HepG2 (cell line): Measurements from ENCODE around the gene TCAF1. TPM values are rescaled to one million over a fixed set of nuclear protein-coding genes. Genes with fewer than 3 reads are reported as not detected.
A peak's percentile ranks its signal among the peaks of the same experiment; 100 is the strongest.

ENCODE experiments used
- ATM ChIP-seq: fragments of 450-650 bp; IDR thresholded peaks from 2 replicates; pipeline ENCODE4 v1.7.1; 2017; ENCODE audit warnings: mild to moderate bottlenecking, borderline replicate concordance
- CBX5 ChIP-seq: sonication (generic); formaldehyde crosslinking; IDR thresholded peaks from 2 replicates; pipeline ENCODE4 v1.4.0; 2020; ENCODE audit warnings: missing genetic modification reagents, borderline replicate concordance
- DMAP1 ChIP-seq: IDR thresholded peaks from 2 replicates; pipeline ENCODE4 v1.6.1; 2016
- FOXC1 ChIP-seq: sonication (generic); formaldehyde crosslinking; IDR thresholded peaks from 2 replicates; pipeline ENCODE4 v1.8.0; 2022; ENCODE audit warnings: mild to moderate bottlenecking, missing genetic modification reagents, borderline replicate concordance
- HNRNPK ChIP-seq: fragments of 200-400 bp; formaldehyde crosslinking; IDR thresholded peaks from 2 replicates; pipeline ENCODE4 v1.6.1; 2018; ENCODE audit warnings: low read length, low read depth, moderate library complexity, mild to moderate bottlenecking; ENCODE audit not compliant: poor library complexity, severe bottlenecking
- HNRNPLL ChIP-seq: fragments of 200-400 bp; formaldehyde crosslinking; IDR thresholded peaks from 2 replicates; pipeline ENCODE4 v1.6.1; 2017; ENCODE audit warnings: mild to moderate bottlenecking, low read depth, low read length; ENCODE audit not compliant: poor library complexity, severe bottlenecking
- KDM5A ChIP-seq: fragments of 200-600 bp; sonication (generic); IDR thresholded peaks from 2 replicates; pipeline ENCODE4 v1.7.0; 2018; ENCODE audit warnings: antibody characterized with exemption, mild to moderate bottlenecking, low read length, borderline replicate concordance
- KLF9 ChIP-seq: IDR thresholded peaks from 2 replicates; pipeline ENCODE4 v1.6.1; 2016; ENCODE audit warnings: low read depth
- MAF1 ChIP-seq: sonication (generic); formaldehyde crosslinking; IDR thresholded peaks from 2 replicates; pipeline ENCODE4 v1.5.0; 2020; ENCODE audit warnings: missing genetic modification reagents, borderline replicate concordance
- MZF1 ChIP-seq: sonication (generic); formaldehyde crosslinking; IDR thresholded peaks from 2 replicates; pipeline ENCODE4 v1.8.1; 2023; ENCODE audit warnings: mild to moderate bottlenecking, missing genetic modification reagents, borderline replicate concordance
- NFIC ChIP-seq: IDR thresholded peaks from 2 replicates; pipeline ENCODE4 v1.6.1; 2012; ENCODE audit warnings: mild to moderate bottlenecking, low read length, inconsistent platforms
- PAWR ChIP-seq: sonication (generic); formaldehyde crosslinking; IDR thresholded peaks from 2 replicates; pipeline ENCODE4 v1.4.0; 2020; ENCODE audit warnings: missing genetic modification reagents, mild to moderate bottlenecking, borderline replicate concordance
- RARA ChIP-seq: IDR thresholded peaks from 2 replicates; pipeline ENCODE4 v1.6.1; 2016; ENCODE audit warnings: missing genetic modification reagents, missing compliant biosample characterization
- REPIN1 ChIP-seq: sonication (generic); formaldehyde crosslinking; IDR thresholded peaks from 2 replicates; pipeline ENCODE4 v1.8.0; 2022; ENCODE audit warnings: missing genetic modification reagents, low read depth, mild to moderate bottlenecking, borderline replicate concordance
- ZFP1 ChIP-seq: IDR thresholded peaks from 2 replicates; pipeline ENCODE4 v1.6.1; 2016
- ZNF143 ChIP-seq: sonication (generic); formaldehyde crosslinking; IDR thresholded peaks from 2 replicates; pipeline ENCODE4 v1.4.0; 2020; ENCODE audit warnings: missing genetic modification reagents
- ZNF232 ChIP-seq: sonication (generic); formaldehyde crosslinking; IDR thresholded peaks from 2 replicates; pipeline ENCODE4 v1.4.0; 2020; ENCODE audit warnings: missing genetic modification reagents, borderline replicate concordance
- ZNF282 ChIP-seq: fragments of 450-650 bp; IDR thresholded peaks from 2 replicates; pipeline ENCODE4 v1.6.1; 2018; ENCODE audit not compliant: partially characterized antibody
- ZNF563 ChIP-seq: sonication (generic); formaldehyde crosslinking; IDR thresholded peaks from 2 replicates; pipeline ENCODE4 v1.8.0; 2022; ENCODE audit warnings: mild to moderate bottlenecking, moderate library complexity, missing genetic modification reagents
- ZNF713 ChIP-seq: sonication (generic); formaldehyde crosslinking; IDR thresholded peaks from 2 replicates; pipeline ENCODE4 v1.4.0; 2020; ENCODE audit warnings: mild to moderate bottlenecking, missing genetic modification reagents
- ZNF724P ChIP-seq: sonication (generic); formaldehyde crosslinking; IDR thresholded peaks from 2 replicates; pipeline ENCODE4 v1.8.0; 2022; ENCODE audit warnings: missing genetic modification reagents, borderline replicate concordance
- polyA plus RNA-seq, 8 experiments: library from polyadenylated mRNA; depleted of rRNA in 3 of 8; stranded (reverse) in 7 of 8; unstranded in 1 of 8; fragments of >200 nt; fragmentation: Illumina TruSeq in 4 of 8; extraction: Trizol in 4 of 8; gene quantifications; 2 replicates each; pipeline versions ENCODE4 v1.2.1 to v1.2.3, GENCODE V29; 2011 to 2016; ENCODE audit warnings: low read depth in 4 of 8, missing spikeins in 1 of 8, mixed read lengths in 1 of 8; ENCODE audit not compliant: insufficient read depth in 1 of 8
- total RNA-seq, 5 experiments: library from RNA; depleted of rRNA; stranded (reverse); fragments of >200 nt; fragmentation: Illumina TruSeq; extraction: Trizol; gene quantifications; 2 replicates each; pipeline ENCODE4 v1.2.3, GENCODE V29; 2016; ENCODE audit warnings: low read depth in 1 of 5
- TF ChIP-seq, protein P1 (sequence below): sonication (generic); formaldehyde crosslinking; IDR thresholded peaks from 2 replicates; pipeline ENCODE4 v1.5.0; 2020; ENCODE audit warnings: mild to moderate bottlenecking, missing genetic modification reagents
- TF ChIP-seq, protein P2 (sequence below): sonication (generic); formaldehyde crosslinking; IDR thresholded peaks from 2 replicates; pipeline ENCODE4 v1.4.0; 2020; ENCODE audit warnings: missing genetic modification reagents
- TF ChIP-seq, protein P3 (sequence below): sonication (generic); formaldehyde crosslinking; IDR thresholded peaks from 2 replicates; pipeline ENCODE4 v1.4.0; 2020; ENCODE audit warnings: missing genetic modification reagents

Gene TCAF1
- total and polyA plus RNA-seq, 2 of the 13 experiments (the other 11 are each of a cell fraction or from before 2014, with no cell fraction given) = 36.2 to 101 TPM

GRCh38 chr7:143901668-143902331 is at the start of gene TCAF1 (continued):
- no peak for TF ChIP-seq KDM5A
- TF ChIP-seq ZNF232 (CRISPR knock-in tag) = peak; percentile 60; the same call in 1 of the 2 replicates
- TF ChIP-seq MAF1 (CRISPR knock-in tag) = no peak
- TF ChIP-seq, protein P1, sequence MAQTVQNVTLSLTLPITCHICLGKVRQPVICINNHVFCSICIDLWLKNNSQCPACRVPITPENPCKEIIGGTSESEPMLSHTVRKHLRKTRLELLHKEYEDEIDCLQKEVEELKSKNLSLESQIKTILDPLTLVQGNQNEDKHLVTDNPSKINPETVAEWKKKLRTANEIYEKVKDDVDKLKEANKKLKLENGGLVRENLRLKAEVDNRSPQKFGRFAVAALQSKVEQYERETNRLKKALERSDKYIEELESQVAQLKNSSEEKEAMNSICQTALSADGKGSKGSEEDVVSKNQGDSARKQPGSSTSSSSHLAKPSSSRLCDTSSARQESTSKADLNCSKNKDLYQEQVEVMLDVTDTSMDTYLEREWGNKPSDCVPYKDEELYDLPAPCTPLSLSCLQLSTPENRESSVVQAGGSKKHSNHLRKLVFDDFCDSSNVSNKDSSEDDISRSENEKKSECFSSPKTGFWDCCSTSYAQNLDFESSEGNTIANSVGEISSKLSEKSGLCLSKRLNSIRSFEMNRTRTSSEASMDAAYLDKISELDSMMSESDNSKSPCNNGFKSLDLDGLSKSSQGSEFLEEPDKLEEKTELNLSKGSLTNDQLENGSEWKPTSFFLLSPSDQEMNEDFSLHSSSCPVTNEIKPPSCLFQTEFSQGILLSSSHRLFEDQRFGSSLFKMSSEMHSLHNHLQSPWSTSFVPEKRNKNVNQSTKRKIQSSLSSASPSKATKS (CRISPR knock-in tag) = 0 out of 2 replicates have a peak, but pooled peaks have one; percentile 36
- TF ChIP-seq ZNF563 (CRISPR knock-in tag) = peak; percentile 83
- TF ChIP-seq, protein P2, sequence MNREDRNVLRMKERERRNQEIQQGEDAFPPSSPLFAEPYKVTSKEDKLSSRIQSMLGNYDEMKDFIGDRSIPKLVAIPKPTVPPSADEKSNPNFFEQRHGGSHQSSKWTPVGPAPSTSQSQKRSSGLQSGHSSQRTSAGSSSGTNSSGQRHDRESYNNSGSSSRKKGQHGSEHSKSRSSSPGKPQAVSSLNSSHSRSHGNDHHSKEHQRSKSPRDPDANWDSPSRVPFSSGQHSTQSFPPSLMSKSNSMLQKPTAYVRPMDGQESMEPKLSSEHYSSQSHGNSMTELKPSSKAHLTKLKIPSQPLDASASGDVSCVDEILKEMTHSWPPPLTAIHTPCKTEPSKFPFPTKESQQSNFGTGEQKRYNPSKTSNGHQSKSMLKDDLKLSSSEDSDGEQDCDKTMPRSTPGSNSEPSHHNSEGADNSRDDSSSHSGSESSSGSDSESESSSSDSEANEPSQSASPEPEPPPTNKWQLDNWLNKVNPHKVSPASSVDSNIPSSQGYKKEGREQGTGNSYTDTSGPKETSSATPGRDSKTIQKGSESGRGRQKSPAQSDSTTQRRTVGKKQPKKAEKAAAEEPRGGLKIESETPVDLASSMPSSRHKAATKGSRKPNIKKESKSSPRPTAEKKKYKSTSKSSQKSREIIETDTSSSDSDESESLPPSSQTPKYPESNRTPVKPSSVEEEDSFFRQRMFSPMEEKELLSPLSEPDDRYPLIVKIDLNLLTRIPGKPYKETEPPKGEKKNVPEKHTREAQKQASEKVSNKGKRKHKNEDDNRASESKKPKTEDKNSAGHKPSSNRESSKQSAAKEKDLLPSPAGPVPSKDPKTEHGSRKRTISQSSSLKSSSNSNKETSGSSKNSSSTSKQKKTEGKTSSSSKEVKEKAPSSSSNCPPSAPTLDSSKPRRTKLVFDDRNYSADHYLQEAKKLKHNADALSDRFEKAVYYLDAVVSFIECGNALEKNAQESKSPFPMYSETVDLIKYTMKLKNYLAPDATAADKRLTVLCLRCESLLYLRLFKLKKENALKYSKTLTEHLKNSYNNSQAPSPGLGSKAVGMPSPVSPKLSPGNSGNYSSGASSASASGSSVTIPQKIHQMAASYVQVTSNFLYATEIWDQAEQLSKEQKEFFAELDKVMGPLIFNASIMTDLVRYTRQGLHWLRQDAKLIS (CRISPR knock-in tag) = 0 out of 2 replicates have a peak, but pooled peaks have one; percentile 77
- TF ChIP-seq NFIC = no peak
- TF ChIP-seq ZNF143 (CRISPR knock-in tag) = 0 out of 2 replicates have a peak, but pooled peaks have one; percentile 39
- TF ChIP-seq MZF1 = no peak
- 0 out of 2 replicates have a peak, but pooled peaks have one; percentile 59 for TF ChIP-seq ZFP1 (CRISPR knock-in tag)
- TF ChIP-seq DMAP1 = peak; percentile 72
- TF ChIP-seq CBX5 (CRISPR knock-in tag) = peak; percentile 78; the same call in 1 of the 2 replicates
- peak; percentile 65; the same call in 1 of the 2 replicates for TF ChIP-seq RARA (CRISPR knock-in tag)
- no peak for TF ChIP-seq KLF9
- no peak for TF ChIP-seq ZNF724P
- TF ChIP-seq HNRNPK = no peak
- TF ChIP-seq, protein P3, sequence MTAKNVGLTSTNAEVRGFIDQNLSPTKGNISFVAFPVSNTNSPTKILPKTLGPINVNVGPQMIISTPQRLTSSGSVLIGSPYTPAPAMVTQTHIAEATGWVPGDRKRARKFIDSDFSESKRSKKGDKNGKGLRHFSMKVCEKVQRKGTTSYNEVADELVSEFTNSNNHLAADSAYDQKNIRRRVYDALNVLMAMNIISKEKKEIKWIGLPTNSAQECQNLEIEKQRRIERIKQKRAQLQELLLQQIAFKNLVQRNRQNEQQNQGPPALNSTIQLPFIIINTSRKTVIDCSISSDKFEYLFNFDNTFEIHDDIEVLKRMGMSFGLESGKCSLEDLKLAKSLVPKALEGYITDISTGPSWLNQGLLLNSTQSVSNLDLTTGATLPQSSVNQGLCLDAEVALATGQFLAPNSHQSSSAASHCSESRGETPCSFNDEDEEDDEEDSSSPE (CRISPR knock-in tag) = peak; percentile 75; the same call in 1 of the 2 replicates
- 0 out of 2 replicates have a peak, but pooled peaks have one; percentile 37 for TF ChIP-seq ZNF713 (CRISPR knock-in tag)
- TF ChIP-seq HNRNPLL = peak; percentile 91
- TF ChIP-seq ATM = no peak
- peak; percentile 96 for TF ChIP-seq REPIN1 (CRISPR knock-in tag)
- TF ChIP-seq PAWR = no peak
- TF ChIP-seq FOXC1 (CRISPR knock-in tag) = peak; percentile 72; the same call in 1 of the 2 replicates
- TF ChIP-seq ZNF282 = no peak
